HepG2 (cell line): ENCODE measurements around the gene MID1. TPM values are rescaled to one million over a fixed set of nuclear protein-coding genes. Genes with fewer than 3 reads are reported as not detected.

Source experiments
- ATAC-seq: fragments of 200-7000 bp; cut with Tn5 transposase; 3 replicates; pipeline ENCODE4 v1.9.1; 2020; ENCODE audit warnings: mild to moderate bottlenecking, moderate library complexity
- BruUV-seq: library from RNA; stranded (reverse); fragments of 400-500 nt; replicated peaks from 2 replicates; lab custom pipeline; 2021; lab: Mats Ljungman, UMichigan
- CTCF ChIA-PET: fragments of 300-600 bp; formaldehyde crosslinking; extraction: SDS; loops from one replicate; lab custom pipeline; 2021; ENCODE audit warnings: low total read pairs, inconsistent platforms, low intra/inter-chr PET ratio; lab: Yijun Ruan, JAX
- POLR2A ChIA-PET: fragments of 350-600 bp; sonication (Branson Sonifier 250); formaldehyde crosslinking; loops from one replicate; lab custom pipeline; 2020; ENCODE audit warnings: antibody characterized with exemption, inconsistent platforms; lab: Yijun Ruan, JAX
- DNase-seq: peaks from one replicate; pipeline ENCODE4 v3.0.0-alpha.2; 2015; ENCODE audit warnings: low spot score
- FAIRE-seq: peaks from 3 replicates; lab custom pipeline; 2011; peaks lifted over from hg19 to GRCh38; lab: Jason Lieb, UNC
- H2AFZ ChIP-seq: one replicate; pipeline ENCODE4 v1.6.1; 2011; ENCODE audit warnings: low read length, inconsistent platforms
- H3K27ac ChIP-seq: fragments of 300-600 bp; 3 replicates; pipeline ENCODE4 v1.8.0; 2011; ENCODE audit warnings: mixed run types, mild to moderate bottlenecking, mixed read lengths, low read length, inconsistent platforms; ENCODE audit not compliant: insufficient read depth; ENCODE audit errors: extremely low read length
- H3K27me3 ChIP-seq, 2 experiments: fragments of 200-600 bp in 1 of 2; 2 replicates in 1 of 2; 3 replicates in 1 of 2; pipeline versions ENCODE4 v1.6.0 to v1.8.0; 2011; ENCODE audit warnings: low read length in 2 of 2, mild to moderate bottlenecking in 2 of 2, moderate library complexity in 2 of 2, inconsistent platforms in 1 of 2; ENCODE audit not compliant: insufficient read depth in 2 of 2, control insufficient read depth in 1 of 2
- H3K36me3 ChIP-seq, 2 experiments: fragments of 200-600 bp in 1 of 2; replicated peaks in 1 of 2; 2 replicates in 1 of 2; 3 replicates in 1 of 2; pipeline versions ENCODE4 v1.5.1 to v1.8.0; 2011; ENCODE audit warnings: low read length in 2 of 2, inconsistent platforms in 1 of 2; ENCODE audit not compliant: insufficient read depth in 2 of 2, control insufficient read depth in 1 of 2
- H3K4me1 ChIP-seq: 2 replicates; pipeline ENCODE4 v1.5.1; 2012; ENCODE audit warnings: low read length, inconsistent platforms; ENCODE audit not compliant: insufficient read depth
- H3K4me2 ChIP-seq: 2 replicates; pipeline ENCODE4 v1.6.0; 2011; ENCODE audit warnings: low read depth, low read length, inconsistent platforms
- H3K4me3 ChIP-seq, 3 experiments: fragments of 200-600 bp in 1 of 3; sonication (generic), shearing (Covaris generic) in 1 of 3; replicated peaks in 1 of 3; 2 replicates each; pipeline ENCODE4 v1.5.1; 2011 to 2016; ENCODE audit warnings: low read length in 3 of 3, inconsistent platforms in 2 of 3, low read depth in 2 of 3, mild to moderate bottlenecking in 2 of 3, control low read depth in 1 of 3, mixed read lengths in 1 of 3; ENCODE audit not compliant: insufficient read depth in 1 of 3
- H3K79me2 ChIP-seq: one replicate; pipeline ENCODE4 v1.6.1; 2011; ENCODE audit warnings: low read length, inconsistent platforms; ENCODE audit not compliant: insufficient read depth
- H3K9ac ChIP-seq: 2 replicates; pipeline ENCODE4 v1.6.0; 2011; ENCODE audit warnings: mild to moderate bottlenecking, low read depth, low read length, inconsistent platforms; ENCODE audit not compliant: insufficient read depth
- H3K9me3 ChIP-seq: 2 replicates; pipeline ENCODE4 v1.5.1; 2012; ENCODE audit warnings: mild to moderate bottlenecking, low read length
- H4K20me1 ChIP-seq: 2 replicates; pipeline ENCODE4 v1.6.0; 2011; ENCODE audit warnings: inconsistent platforms, mild to moderate bottlenecking, low read length, moderate library complexity; ENCODE audit not compliant: insufficient read depth
- CERS6 ChIP-seq: sonication (generic); formaldehyde crosslinking; IDR thresholded peaks from 2 replicates; pipeline ENCODE4 v1.5.0; 2020; ENCODE audit warnings: missing genetic modification reagents
- FOXA1 ChIP-seq, 2 experiments: fragments of 450-650 bp in 1 of 2; sonication (generic) in 1 of 2; formaldehyde crosslinking in 1 of 2; IDR thresholded peaks; 2 replicates each; pipeline versions ENCODE4 v1.4.0 to v1.6.1; 2016 to 2020; ENCODE audit warnings: missing genetic modification reagents in 1 of 2
- KDM5A ChIP-seq: fragments of 200-600 bp; sonication (generic); IDR thresholded peaks from 2 replicates; pipeline ENCODE4 v1.7.0; 2018; ENCODE audit warnings: antibody characterized with exemption, mild to moderate bottlenecking, low read length, borderline replicate concordance
- MXD4 ChIP-seq: IDR thresholded peaks from 2 replicates; pipeline ENCODE4 v1.6.1; 2016; ENCODE audit warnings: mild to moderate bottlenecking, missing biosample characterization, missing genetic modification reagents
- PCBP1 ChIP-seq: fragments of 200-400 bp; formaldehyde crosslinking; IDR thresholded peaks from 2 replicates; pipeline ENCODE4 v1.6.1; 2017; ENCODE audit warnings: mild to moderate bottlenecking, low read depth, low read length, borderline replicate concordance
- SMYD3 ChIP-seq: sonication (generic); formaldehyde crosslinking; IDR thresholded peaks from 2 replicates; pipeline ENCODE4 v1.8.1; 2023; ENCODE audit warnings: mild to moderate bottlenecking, missing genetic modification reagents
- TBP ChIP-seq: sonication (generic); formaldehyde crosslinking; IDR thresholded peaks from 2 replicates; pipeline ENCODE4 v1.5.0; 2020; ENCODE audit warnings: missing genetic modification reagents
- THRA ChIP-seq: sonication (generic); formaldehyde crosslinking; IDR thresholded peaks from 2 replicates; pipeline ENCODE4 v1.4.0; 2020; ENCODE audit warnings: missing genetic modification reagents, borderline replicate concordance
- WIZ ChIP-seq: sonication (generic); formaldehyde crosslinking; IDR thresholded peaks from 2 replicates; pipeline ENCODE4 v1.5.1; 2020; ENCODE audit warnings: mild to moderate bottlenecking, missing genetic modification reagents
- ZBTB33 ChIP-seq: sonication (generic); formaldehyde crosslinking; IDR thresholded peaks from 2 replicates; pipeline ENCODE4 v1.4.0; 2020; ENCODE audit warnings: missing genetic modification reagents
- ZMYM3 ChIP-seq: sonication (generic); formaldehyde crosslinking; IDR thresholded peaks from 2 replicates; pipeline ENCODE4 v1.5.1; 2020; ENCODE audit warnings: mild to moderate bottlenecking, missing genetic modification reagents
- ZNF124 ChIP-seq: sonication (generic); formaldehyde crosslinking; IDR thresholded peaks from 2 replicates; pipeline ENCODE4 v1.4.0; 2020; ENCODE audit warnings: missing genetic modification reagents
- ZNF34 ChIP-seq: sonication (generic); formaldehyde crosslinking; IDR thresholded peaks from 2 replicates; pipeline ENCODE4 v1.4.0; 2020; ENCODE audit warnings: mild to moderate bottlenecking, missing genetic modification reagents, borderline replicate concordance
- ZNF781 ChIP-seq: sonication (generic); formaldehyde crosslinking; IDR thresholded peaks from 2 replicates; pipeline ENCODE4 v1.5.1; 2020; ENCODE audit warnings: borderline replicate concordance, mild to moderate bottlenecking, missing genetic modification reagents; ENCODE audit errors: not compliant biosample characterization
- ZSCAN5A ChIP-seq: sonication (generic); formaldehyde crosslinking; IDR thresholded peaks from 2 replicates; pipeline ENCODE4 v1.8.0; 2022; ENCODE audit warnings: mild to moderate bottlenecking, missing genetic modification reagents, borderline replicate concordance
- WGBS: methylation state at CpG from one replicate; pipeline ENCODE4 v1.1.6; 2017; ENCODE audit warnings: low lambda C conversion rate; 5-methylcytosine and 5-hydroxymethylcytosine counted together
- in situ Hi-C: cut with HindIII; loops from 2 replicates; pipeline ENCODE4 v1.10.0; 2017; ENCODE audit warnings: low pct_unique_long_range_greater_than_20kb; ENCODE audit not compliant: extremely low pct_ligation_motif_present
- intact Hi-C: fragments of 100-400 bp; cut with micrococcal nuclease; formaldehyde crosslinking; loops from one replicate; pipeline ENCODE4 v1.10.0; 2022; ENCODE audit not compliant: unreplicated experiment
- polyA plus RNA-seq, 8 experiments: library from polyadenylated mRNA; depleted of rRNA in 3 of 8; stranded (reverse) in 7 of 8; unstranded in 1 of 8; fragments of >200 nt; fragmentation: Illumina TruSeq in 4 of 8; extraction: Trizol in 4 of 8; gene quantifications; 2 replicates each; pipeline versions ENCODE4 v1.2.1 to v1.2.3, GENCODE V29; 2011 to 2016; ENCODE audit warnings: low read depth in 4 of 8, missing spikeins in 1 of 8, mixed read lengths in 1 of 8; ENCODE audit not compliant: insufficient read depth in 1 of 8
- total RNA-seq, 5 experiments: library from RNA; depleted of rRNA; stranded (reverse); fragments of >200 nt; fragmentation: Illumina TruSeq; extraction: Trizol; gene quantifications; 2 replicates each; pipeline ENCODE4 v1.2.3, GENCODE V29; 2016; ENCODE audit warnings: low read depth in 1 of 5

Gene MID1
- total and polyA plus RNA-seq, 2 of the 13 experiments (the other 11 are each of a cell fraction or from before 2014, with no cell fraction given), result 0.86 to 1.1 TPM

GRCh38 chrX:10420134-10420533 lies 200.3 kb downstream of the MID1 start:
- WGBS, result 0% methylated on average over 2 of the region's 6 CpGs
- intact Hi-C loops, result no loop called here

GRCh38 chrX:10416424-10416823 lies 204.0 kb downstream of the MID1 start:
- Histone ChIP-seq H3K4me3 (no peak overlapping the region), H3K27ac (no peak overlapping the region), H2AFZ (no peak overlapping the region), H3K9me3 (no peaks in the 10 kb centered on the region), H3K79me2 (no peaks in the 10 kb centered on the region), H4K20me1 (no peaks in the 10 kb centered on the region), H3K9ac (no peak overlapping the region), H3K4me1 (no peaks in the 10 kb centered on the region), H3K36me3 (no peaks in the 10 kb centered on the region), H3K27me3 (no peaks in the 10 kb centered on the region), H3K4me2 (no peak overlapping the region)
- in situ Hi-C loops (no loop called here), intact Hi-C loops (no loop called here)
- 0% methylated on average over 4 of the region's 4 CpGs for WGBS
- DNase-seq (no peak), FAIRE-seq (no peak), ATAC-seq (no peak)
- CTCF ChIA-PET, result no interaction called here
- POLR2A ChIA-PET, result no interaction called here
- BruUV-seq, result no TSS peak
- no peak for TF ChIP-seq ZNF781 (CRISPR knock-in tag)
- TF ChIP-seq SMYD3 (CRISPR knock-in tag), result no peak
- TF ChIP-seq THRA, result no peak
- no peak for TF ChIP-seq WIZ (CRISPR knock-in tag)
- no peak for TF ChIP-seq KDM5A
- TF ChIP-seq CERS6, result no peak
- TF ChIP-seq ZBTB33 (CRISPR knock-in tag), result no peak
- no peak for TF ChIP-seq ZNF34

More at GRCh38 chrX:10420134-10420533, 200.3 kb downstream of the MID1 start:
- DNase-seq, result no peak
- BruUV-seq, result no TSS peak
- POLR2A ChIA-PET, result no interaction called here
- no peak overlapping the region for H3K27ac ChIP-seq
- no peak overlapping the region for H3K9ac ChIP-seq
- in situ Hi-C loops, result no loop called here
- no peaks in the 10 kb centered on the region for H3K27me3 ChIP-seq
- no peak overlapping the region for H3K4me3 ChIP-seq
- H3K4me1 ChIP-seq, result no peaks in the 10 kb centered on the region
- H3K79me2 ChIP-seq, result no peaks in the 10 kb centered on the region
- no peak for FAIRE-seq
- H3K36me3 ChIP-seq, result no peaks in the 10 kb centered on the region
- no peak overlapping the region for H2AFZ ChIP-seq
- no peak for ATAC-seq
- no peak for TF ChIP-seq PCBP1
- TF ChIP-seq FOXA1 (IDR thresholded peaks at IDR 0.05), result no peak
- TF ChIP-seq FOXA1 (CRISPR knock-in tag; IDR thresholded peaks at IDR 0.05), result no peak
- TF ChIP-seq TBP (CRISPR knock-in tag), result no peak
- TF ChIP-seq ZMYM3 (CRISPR knock-in tag), result no peak
- no peak for TF ChIP-seq ZNF124
- TF ChIP-seq MXD4 (CRISPR knock-in tag), result no peak
- TF ChIP-seq ZSCAN5A (CRISPR knock-in tag), result no peak
- TF ChIP-seq, all 625 proteins: peak for 0
- H4K20me1 ChIP-seq, result no peaks in the 10 kb centered on the region
- no peak overlapping the region for H3K4me2 ChIP-seq
- CTCF ChIA-PET, result no interaction called here
- H3K9me3 ChIP-seq, result no peaks in the 10 kb centered on the region
